CD4-positive, alpha-beta memory T cell (primary cell): ENCODE measurements around the gene MTURN. TPM values are rescaled to one million over a fixed set of nuclear protein-coding genes. Genes with fewer than 3 reads are reported as not detected.
"Not testable (repeated sequence)": the region's sequence is repeated elsewhere in the genome, so short reads cannot be mapped to it uniquely, and the experiment has no call there.

ENCODE experiments used
- CTCF ChIA-PET: fragments of 350-600 bp; sonication (Branson Sonifier 250); formaldehyde crosslinking; loops from one replicate; lab custom pipeline; 2021; ENCODE audit warnings: inconsistent platforms; ENCODE audit not compliant: partially characterized antibody; lab: Charles Lee
- POLR2A ChIA-PET: fragments of 350-600 bp; sonication (Branson Sonifier 250); formaldehyde crosslinking; loops from one replicate; lab custom pipeline; 2021; ENCODE audit not compliant: partially characterized antibody; lab: Charles Lee
- DNase-seq, 5 donors: peaks; one replicate each; pipeline versions ENCODE4 v3.0.0 to v3.0.0-alpha.2; 2020 to 2022; ENCODE audit warnings: mixed read lengths in 1 of 5
- H3K27ac ChIP-seq: one replicate; pipeline ENCODE4 v1.7.0; 2013; ENCODE audit warnings: low read depth, low read length
- H3K27me3 ChIP-seq: 2 replicates; pipeline ENCODE4 v1.7.0; 2013; ENCODE audit warnings: mild to moderate bottlenecking, low read length, moderate library complexity; ENCODE audit not compliant: insufficient read depth
- H3K36me3 ChIP-seq: 2 replicates; pipeline ENCODE4 v1.7.0; 2013; ENCODE audit warnings: mild to moderate bottlenecking, low read length, moderate library complexity; ENCODE audit not compliant: insufficient read depth
- H3K4me1 ChIP-seq: 2 replicates; pipeline ENCODE4 v1.7.0; 2013; ENCODE audit warnings: mild to moderate bottlenecking, low read length, moderate library complexity; ENCODE audit not compliant: insufficient read depth
- H3K4me3 ChIP-seq, 2 donors: one replicate each; pipeline ENCODE4 v1.7.0; 2013; ENCODE audit warnings: low read length in 2 of 2, mild to moderate bottlenecking in 1 of 2
- H3K9me3 ChIP-seq, 2 donors: one replicate each; pipeline ENCODE4 v1.7.0; 2013; ENCODE audit warnings: low read length in 2 of 2, control low read depth in 1 of 2; ENCODE audit not compliant: control insufficient read depth in 1 of 2
- H3K27ac Mint-ChIP-seq, 7 donors: one replicate each; pipeline ENCODE4 v1.8.0; 2020 to 2021; ENCODE audit warnings: mixed read lengths in 7 of 7, mild to moderate bottlenecking in 6 of 7, inconsistent platforms in 3 of 7, moderate library complexity in 3 of 7
- H3K27me3 Mint-ChIP-seq, 2 donors: one replicate each; pipeline ENCODE4 v1.8.0; 2020 to 2021; ENCODE audit warnings: mixed read lengths in 2 of 2
- H3K36me3 Mint-ChIP-seq, 2 donors: one replicate each; pipeline ENCODE4 v1.8.0; 2020 to 2021; ENCODE audit warnings: mixed read lengths in 2 of 2, inconsistent platforms in 1 of 2, mild to moderate bottlenecking in 1 of 2
- H3K4me1 Mint-ChIP-seq, 4 donors: one replicate each; pipeline ENCODE4 v1.8.0; 2020 to 2021; ENCODE audit warnings: mixed read lengths in 4 of 4, mild to moderate bottlenecking in 1 of 4
- H3K4me3 Mint-ChIP-seq, 8 donors: one replicate each; pipeline ENCODE4 v1.8.0; 2020 to 2021; ENCODE audit warnings: mixed read lengths in 8 of 8, mild to moderate bottlenecking in 7 of 8, moderate library complexity in 6 of 8, inconsistent platforms in 3 of 8
- H3K9me3 Mint-ChIP-seq, 8 donors: one replicate each; pipeline ENCODE4 v1.8.0; 2020 to 2021; ENCODE audit warnings: mixed read lengths in 8 of 8, mild to moderate bottlenecking in 5 of 8, inconsistent platforms in 3 of 8, moderate library complexity in 1 of 8
- intact Hi-C: fragments of 100-400 bp; cut with micrococcal nuclease; formaldehyde crosslinking; loops from one replicate; pipeline ENCODE4 v1.15.1; 2023
- polyA plus RNA-seq, 2 donors: library from polyadenylated mRNA; unstranded; fragments of 300-500 nt; fragmentation: Illumina TruSeq; gene quantifications; one replicate each; pipeline ENCODE4 v1.2.3, GENCODE V29; 2021
- total RNA-seq, 2 experiments: library from RNA; stranded (reverse); gene quantifications; one replicate each; pipeline ENCODE4 v1.2.3, GENCODE V29; 2021

Gene MTURN
- total and polyA plus RNA-seq, 4 experiments from 2014 or later, result 3.2 to 19.2 (median 11.1) TPM

GRCh38 chr7:30093420-30093952, 41.3 kb upstream of the MTURN start:
- Histone ChIP-seq H3K4me3 (no peak overlapping the region), H3K36me3 (no peaks in the 10 kb centered on the region), H3K9me3 (no peaks in the 10 kb centered on the region), H3K4me1 (no peaks in the 10 kb centered on the region), H3K27me3 (no peaks in the 10 kb centered on the region), H3K27ac (no peak overlapping the region)
- POLR2A ChIA-PET, result no interaction called here
- no peak overlapping the region for H3K4me3 Mint-ChIP-seq
- no peaks in the 10 kb centered on the region for H3K4me1 Mint-ChIP-seq
- DNase-seq, result no peak
- peaks cover 0 to 18% of the 10 kb centered on the region in 2 donors for H3K36me3 Mint-ChIP-seq
- CTCF ChIA-PET, result interaction anchor here (1.4 kb wide), 1 partner anchor 13 kb away, joined by 3 read pairs; no protein-coding TSS in a partner anchor
- peaks cover 0 to 10% (median 4%) of the 10 kb centered on the region in 8 donors for H3K9me3 Mint-ChIP-seq
- H3K27me3 Mint-ChIP-seq, result no peaks in the 10 kb centered on the region
- H3K27ac Mint-ChIP-seq, result no peak overlapping the region
- intact Hi-C loops, result no loop called here

DNA sequence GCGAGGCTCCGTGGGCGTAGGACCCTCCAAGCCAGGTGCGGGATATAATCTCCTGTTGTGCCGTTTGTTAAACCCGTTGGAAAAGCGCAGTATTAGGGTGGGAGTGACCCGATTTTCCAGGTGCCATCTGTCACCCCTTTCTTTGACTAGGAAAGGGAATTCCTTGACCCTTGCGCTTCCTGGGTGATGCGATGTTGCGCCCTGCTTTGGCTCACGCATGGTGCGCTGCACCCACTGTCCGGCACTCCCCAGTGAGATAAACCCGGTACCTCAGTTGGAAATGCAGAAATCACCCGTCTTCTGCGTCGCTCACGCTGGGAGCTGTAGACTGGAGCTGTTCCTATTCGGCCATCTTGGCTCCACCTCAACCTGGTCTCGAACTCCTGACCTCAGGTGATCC, 36.2 kb upstream of the MTURN start:
- H3K36me3 ChIP-seq, H3K4me1 Mint-ChIP-seq, intact Hi-C loops, H3K4me1 ChIP-seq, H3K9me3 ChIP-seq, H3K27me3 ChIP-seq, POLR2A ChIA-PET, H3K27ac ChIP-seq, CTCF ChIA-PET, H3K27ac Mint-ChIP-seq, H3K4me3 Mint-ChIP-seq, H3K4me3 ChIP-seq, H3K27me3 Mint-ChIP-seq, DNase-seq: not testable (repeated sequence)
- Mint-ChIP-seq H3K9me3 (peaks cover 0 to 10% (median 5%) of the 10 kb centered on the region in 8 donors), H3K36me3 (peaks cover 0 to 17% of the 10 kb centered on the region in 2 donors)

- H3K27me3 Mint-ChIP-seq, result no peaks in the 10 kb centered on the region
- H3K4me3 Mint-ChIP-seq, result no peak overlapping the region
- Histone ChIP-seq H3K27ac (no peak overlapping the region), H3K27me3 (no peaks in the 10 kb centered on the region), H3K9me3 (no peaks in the 10 kb centered on the region), H3K4me3 (no peak overlapping the region), H3K4me1 (no peaks in the 10 kb centered on the region), H3K36me3 (no peaks in the 10 kb centered on the region)
- H3K36me3 Mint-ChIP-seq, result peaks cover 0 to 11% of the 10 kb centered on the region in 2 donors
- intact Hi-C loops, result no loop called here
- no peak overlapping the region for H3K27ac Mint-ChIP-seq
- CTCF ChIA-PET, result no interaction called here
- POLR2A ChIA-PET, result no interaction called here
- H3K9me3 Mint-ChIP-seq, result peaks cover 0 to 3% (median under 1%) of the 10 kb centered on the region in 8 donors
- H3K4me1 Mint-ChIP-seq, result no peaks in the 10 kb centered on the region
- no peak for DNase-seq
Measured at GRCh38 chr7:30102281-30102680, 32.5 kb upstream of the MTURN start.

- no peak for DNase-seq
- peaks cover 2 to 10% of the 10 kb centered on the region in 2 donors for H3K36me3 Mint-ChIP-seq
- no peak overlapping the region for H3K4me3 Mint-ChIP-seq
- CTCF ChIA-PET, result no interaction called here
- no peaks in the 10 kb centered on the region for H3K4me1 Mint-ChIP-seq
- Histone ChIP-seq H3K4me3 (no peak overlapping the region), H3K9me3 (no peaks in the 10 kb centered on the region), H3K27me3 (no peaks in the 10 kb centered on the region), H3K27ac (no peak overlapping the region), H3K36me3 (no peaks in the 10 kb centered on the region), H3K4me1 (no peaks in the 10 kb centered on the region)
- H3K27ac Mint-ChIP-seq, result no peak overlapping the region
- POLR2A ChIA-PET, result no interaction called here
- peaks cover 0 to 7% (median under 1%) of the 10 kb centered on the region in 8 donors for H3K9me3 Mint-ChIP-seq
- H3K27me3 Mint-ChIP-seq, result no peaks in the 10 kb centered on the region
- intact Hi-C loops, result no loop called here
Measured at GRCh38 chr7:30104157-30104556, 30.6 kb upstream of the MTURN start.

- H3K4me1 ChIP-seq, result no peaks in the 10 kb centered on the region
- H3K4me3 ChIP-seq, result no peak overlapping the region
- peaks cover 3 to 7% (median 5%) of the 10 kb centered on the region in 4 donors for H3K4me1 Mint-ChIP-seq
- CTCF ChIA-PET, result no interaction called here
- H3K27me3 ChIP-seq, result no peaks in the 10 kb centered on the region
- no peak for DNase-seq
- no peak overlapping the region for H3K27ac Mint-ChIP-seq
- no peak overlapping the region for H3K4me3 Mint-ChIP-seq
- no peak overlapping the region for H3K27ac ChIP-seq
- intact Hi-C loops, result no loop called here
- H3K9me3 Mint-ChIP-seq, result peaks cover 2 to 32% (median 14%) of the 10 kb centered on the region in 8 donors
- H3K9me3 ChIP-seq, result peaks cover 0 to 3% of the 10 kb centered on the region in 2 donors
- no peaks in the 10 kb centered on the region for H3K27me3 Mint-ChIP-seq
- POLR2A ChIA-PET, result no interaction called here
- peaks cover 9 to 19% of the 10 kb centered on the region in 2 donors for H3K36me3 Mint-ChIP-seq
- no peaks in the 10 kb centered on the region for H3K36me3 ChIP-seq
Measured at GRCh38 chr7:30112103-30112713, 22.6 kb upstream of the MTURN start.

DNA sequence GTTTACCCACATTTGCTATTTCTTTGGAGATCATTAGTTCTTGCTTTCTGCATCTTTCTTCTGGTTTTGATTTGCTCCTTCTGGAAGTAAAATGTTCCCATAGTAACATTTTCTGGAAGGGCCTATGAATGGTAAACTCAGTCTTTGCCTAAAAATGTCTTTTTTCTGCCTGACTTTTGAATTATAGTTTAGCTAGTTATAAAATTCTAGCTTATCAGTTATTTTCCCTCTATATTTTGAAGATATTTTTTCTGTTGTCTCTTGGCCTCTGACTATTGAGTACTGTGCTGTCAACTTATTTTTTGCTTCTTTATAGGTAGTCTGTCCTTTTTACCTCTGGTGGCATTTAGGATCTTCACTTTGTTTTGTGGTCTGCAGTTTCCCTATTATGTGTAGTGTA, 21.6 kb upstream of the MTURN start:
- ChIA-PET CTCF (interaction anchor here (1.5 kb wide), 1 partner anchor 51 kb away, joined by 3 read pairs; no protein-coding TSS in a partner anchor), POLR2A (no interaction called here)
- Histone ChIP-seq H3K36me3 (no peaks in the 10 kb centered on the region), H3K9me3 (peaks cover 0 to 3% of the 10 kb centered on the region in 2 donors), H3K4me3 (no peak overlapping the region), H3K4me1 (no peaks in the 10 kb centered on the region), H3K27ac (no peak overlapping the region), H3K27me3 (no peaks in the 10 kb centered on the region)
- no peak for DNase-seq
- no peaks in the 10 kb centered on the region for H3K27me3 Mint-ChIP-seq
- intact Hi-C loops, result no loop called here
- peaks cover 9 to 19% of the 10 kb centered on the region in 2 donors for H3K36me3 Mint-ChIP-seq
- no peak overlapping the region for H3K4me3 Mint-ChIP-seq
- no peak overlapping the region for H3K27ac Mint-ChIP-seq
- peaks cover 2 to 30% (median 14%) of the 10 kb centered on the region in 8 donors for H3K9me3 Mint-ChIP-seq
- H3K4me1 Mint-ChIP-seq, result peaks cover 3 to 7% (median 5%) of the 10 kb centered on the region in 4 donors

DNA sequence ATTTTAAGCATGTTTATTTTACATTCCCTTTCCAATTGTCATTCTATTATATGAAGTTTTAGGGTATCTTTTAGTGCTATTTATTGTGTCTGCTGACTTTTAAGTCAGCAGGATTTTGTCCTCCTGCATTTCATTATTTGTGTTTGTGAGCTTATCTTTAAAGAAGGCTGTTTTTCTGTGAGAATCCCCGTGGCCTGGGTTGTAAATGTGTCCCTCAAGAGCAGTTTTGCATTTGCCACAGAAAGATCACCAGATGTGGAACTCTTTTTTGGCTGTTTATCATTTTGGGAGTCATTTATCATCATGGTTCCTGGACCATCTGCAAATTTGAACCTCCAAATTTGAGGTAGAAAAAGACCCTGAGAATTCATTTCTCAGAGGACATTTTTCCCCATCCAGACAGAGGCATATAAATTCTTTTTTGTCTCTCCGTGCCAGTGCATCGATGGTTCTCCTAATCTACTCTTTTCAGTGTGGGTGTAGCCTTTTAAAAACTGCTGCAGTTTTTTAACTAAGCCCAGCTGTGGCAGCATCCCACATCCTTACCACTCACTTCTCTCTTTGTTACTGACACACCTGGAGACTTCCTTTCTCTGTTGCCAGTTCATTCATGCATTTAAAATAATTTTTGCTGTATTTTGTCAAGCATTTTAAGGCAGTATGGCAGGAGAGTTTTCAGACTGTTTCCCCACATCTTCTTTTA, 20.1 kb upstream of the MTURN start:
- POLR2A ChIA-PET, result interaction anchor here (0.6 kb wide), 1 partner anchor 682 kb away, joined by 3 read pairs; no protein-coding TSS in a partner anchor
- H3K4me1 ChIP-seq, result no peaks in the 10 kb centered on the region
- Mint-ChIP-seq H3K9me3 (peaks cover 2 to 24% (median 13%) of the 10 kb centered on the region in 8 donors), H3K4me1 (peaks cover 3 to 7% (median 5%) of the 10 kb centered on the region in 4 donors), H3K27ac (no peak overlapping the region), H3K4me3 (no peak overlapping the region), H3K27me3 (no peaks in the 10 kb centered on the region), H3K36me3 (peaks cover 6 to 15% of the 10 kb centered on the region in 2 donors)
- intact Hi-C loops, result no loop called here
- H3K27me3 ChIP-seq, result no peaks in the 10 kb centered on the region
- CTCF ChIA-PET, result no interaction called here
- H3K27ac ChIP-seq, result no peak overlapping the region
- no peaks in the 10 kb centered on the region for H3K36me3 ChIP-seq
- H3K9me3 ChIP-seq, result peaks cover 0 to 3% of the 10 kb centered on the region in 2 donors
- no peak for DNase-seq
- no peak overlapping the region for H3K4me3 ChIP-seq
